ENCODE measurements around the gene HBQ1.

Gene HBQ1

DNA sequence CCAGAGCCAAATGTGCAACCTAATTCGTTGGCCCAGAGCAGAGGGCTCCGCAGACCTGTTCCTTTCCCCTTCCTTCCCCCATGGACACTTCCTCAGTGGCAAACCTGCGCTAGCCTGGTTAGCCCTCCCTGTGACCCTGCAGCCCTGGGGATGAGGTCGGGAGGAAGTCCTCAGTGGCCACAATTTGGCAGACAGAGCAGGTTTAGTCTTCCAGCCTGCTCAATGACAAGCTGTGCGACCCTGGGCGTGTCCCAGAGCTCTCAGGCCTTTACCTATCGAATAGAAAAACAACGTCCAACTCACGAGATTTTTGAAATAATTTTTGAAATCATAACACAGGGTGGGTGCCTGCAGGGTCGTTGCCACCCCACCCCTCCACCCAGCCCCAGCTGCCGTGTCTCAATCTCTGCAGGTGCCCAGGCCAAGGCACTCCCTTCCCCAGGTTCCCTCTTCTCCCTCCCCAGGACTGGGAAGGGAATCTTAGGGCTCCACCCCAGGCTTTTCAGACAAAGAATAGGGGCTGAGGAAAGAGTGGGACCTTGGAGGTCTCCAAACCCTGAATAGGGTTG, 13.1 kb upstream of the HBQ1 start:
- Histone ChIP-seq H3K36me3 (ENCODE audit: control insufficient read depth in 2 of 2, insufficient read depth in 1 of 2, low read length in 2 of 2) (no peaks in the 10 kb centered on the region), H3K9me3 (ENCODE audit: control insufficient read depth, insufficient read depth, low read depth, low read length) (no peaks in the 10 kb centered on the region), H3K4me1 (ENCODE audit: control insufficient read depth, insufficient read depth, low read length) (no peaks in the 10 kb centered on the region), H3K4me3 (ENCODE audit: low read depth, low read length) (no peak overlapping the region), H3K27ac (ENCODE audit: extremely low read depth, low read depth, low read length) (no peak overlapping the region)
- CTCF ChIA-PET, result no interaction called here
- POLR2A ChIA-PET, result no interaction called here
- TF ChIP-seq, protein P1, sequence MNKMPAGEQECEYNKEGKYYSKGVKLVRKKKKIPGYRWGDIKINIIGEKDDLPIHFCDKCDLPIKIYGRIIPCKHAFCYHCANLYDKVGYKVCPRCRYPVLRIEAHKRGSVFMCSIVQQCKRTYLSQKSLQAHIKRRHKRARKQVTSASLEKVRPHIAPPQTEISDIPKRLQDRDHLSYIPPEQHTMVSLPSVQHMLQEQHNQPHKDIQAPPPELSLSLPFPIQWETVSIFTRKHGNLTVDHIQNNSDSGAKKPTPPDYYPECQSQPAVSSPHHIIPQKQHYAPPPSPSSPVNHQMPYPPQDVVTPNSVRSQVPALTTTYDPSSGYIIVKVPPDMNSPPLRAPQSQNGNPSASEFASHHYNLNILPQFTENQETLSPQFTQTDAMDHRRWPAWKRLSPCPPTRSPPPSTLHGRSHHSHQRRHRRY (tag by site-specific recombination; IDR thresholded peaks at IDR 0.05), result no peak
- TF ChIP-seq, protein P2, sequence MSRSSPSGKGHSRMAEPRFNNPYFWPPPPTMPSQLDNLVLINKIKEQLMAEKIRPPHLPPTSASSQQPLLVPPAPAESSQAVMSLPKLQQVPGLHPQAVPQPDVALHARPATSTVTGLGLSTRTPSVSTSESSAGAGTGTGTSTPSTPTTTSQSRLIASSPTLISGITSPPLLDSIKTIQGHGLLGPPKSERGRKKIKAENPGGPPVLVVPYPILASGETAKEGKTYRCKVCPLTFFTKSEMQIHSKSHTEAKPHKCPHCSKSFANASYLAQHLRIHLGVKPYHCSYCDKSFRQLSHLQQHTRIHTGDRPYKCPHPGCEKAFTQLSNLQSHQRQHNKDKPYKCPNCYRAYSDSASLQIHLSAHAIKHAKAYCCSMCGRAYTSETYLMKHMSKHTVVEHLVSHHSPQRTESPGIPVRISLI (tag by site-specific recombination; IDR thresholded peaks at IDR 0.05), result no peak
- TF ChIP-seq ZFHX2 (tag by site-specific recombination; conservative IDR thresholded peaks at IDR 0.05) (no peak), MEIS1 (CRISPR knock-in tag; IDR thresholded peaks at IDR 0.05; ENCODE audit: borderline replicate concordance) (no peak), ZNF792 (tag by site-specific recombination; IDR thresholded peaks at IDR 0.05) (no peak), ZBTB21 (tag by site-specific recombination; IDR thresholded peaks at IDR 0.05) (no peak)
- TF ChIP-seq, protein P3, sequence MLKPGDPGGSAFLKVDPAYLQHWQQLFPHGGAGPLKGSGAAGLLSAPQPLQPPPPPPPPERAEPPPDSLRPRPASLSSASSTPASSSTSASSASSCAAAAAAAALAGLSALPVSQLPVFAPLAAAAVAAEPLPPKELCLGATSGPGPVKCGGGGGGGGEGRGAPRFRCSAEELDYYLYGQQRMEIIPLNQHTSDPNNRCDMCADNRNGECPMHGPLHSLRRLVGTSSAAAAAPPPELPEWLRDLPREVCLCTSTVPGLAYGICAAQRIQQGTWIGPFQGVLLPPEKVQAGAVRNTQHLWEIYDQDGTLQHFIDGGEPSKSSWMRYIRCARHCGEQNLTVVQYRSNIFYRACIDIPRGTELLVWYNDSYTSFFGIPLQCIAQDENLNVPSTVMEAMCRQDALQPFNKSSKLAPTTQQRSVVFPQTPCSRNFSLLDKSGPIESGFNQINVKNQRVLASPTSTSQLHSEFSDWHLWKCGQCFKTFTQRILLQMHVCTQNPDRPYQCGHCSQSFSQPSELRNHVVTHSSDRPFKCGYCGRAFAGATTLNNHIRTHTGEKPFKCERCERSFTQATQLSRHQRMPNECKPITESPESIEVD (tag by site-specific recombination; IDR thresholded peaks at IDR 0.05), result no peak
- TF ChIP-seq, protein P4, sequence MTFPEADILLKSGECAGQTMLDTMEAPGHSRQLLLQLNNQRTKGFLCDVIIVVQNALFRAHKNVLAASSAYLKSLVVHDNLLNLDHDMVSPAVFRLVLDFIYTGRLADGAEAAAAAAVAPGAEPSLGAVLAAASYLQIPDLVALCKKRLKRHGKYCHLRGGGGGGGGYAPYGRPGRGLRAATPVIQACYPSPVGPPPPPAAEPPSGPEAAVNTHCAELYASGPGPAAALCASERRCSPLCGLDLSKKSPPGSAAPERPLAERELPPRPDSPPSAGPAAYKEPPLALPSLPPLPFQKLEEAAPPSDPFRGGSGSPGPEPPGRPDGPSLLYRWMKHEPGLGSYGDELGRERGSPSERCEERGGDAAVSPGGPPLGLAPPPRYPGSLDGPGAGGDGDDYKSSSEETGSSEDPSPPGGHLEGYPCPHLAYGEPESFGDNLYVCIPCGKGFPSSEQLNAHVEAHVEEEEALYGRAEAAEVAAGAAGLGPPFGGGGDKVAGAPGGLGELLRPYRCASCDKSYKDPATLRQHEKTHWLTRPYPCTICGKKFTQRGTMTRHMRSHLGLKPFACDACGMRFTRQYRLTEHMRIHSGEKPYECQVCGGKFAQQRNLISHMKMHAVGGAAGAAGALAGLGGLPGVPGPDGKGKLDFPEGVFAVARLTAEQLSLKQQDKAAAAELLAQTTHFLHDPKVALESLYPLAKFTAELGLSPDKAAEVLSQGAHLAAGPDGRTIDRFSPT (tag by site-specific recombination; IDR thresholded peaks at IDR 0.05), result no peak
- TF ChIP-seq, protein P5, sequence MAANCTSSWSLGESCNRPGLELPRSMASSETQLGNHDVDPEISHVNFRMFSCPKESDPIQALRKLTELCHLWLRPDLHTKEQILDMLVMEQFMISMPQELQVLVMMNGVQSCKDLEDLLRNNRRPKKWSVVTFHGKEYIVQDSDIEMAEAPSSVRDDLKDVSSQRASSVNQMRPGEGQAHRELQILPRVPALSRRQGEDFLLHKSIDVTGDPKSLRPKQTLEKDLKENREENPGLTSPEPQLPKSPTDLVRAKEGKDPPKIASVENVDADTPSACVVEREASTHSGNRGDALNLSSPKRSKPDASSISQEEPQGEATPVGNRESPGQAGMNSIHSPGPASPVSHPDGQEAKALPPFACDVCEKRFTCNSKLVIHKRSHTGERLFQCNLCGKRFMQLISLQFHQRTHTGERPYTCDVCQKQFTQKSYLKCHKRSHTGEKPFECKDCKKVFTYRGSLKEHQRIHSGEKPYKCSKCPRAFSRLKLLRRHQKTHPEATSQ (tag by site-specific recombination; IDR thresholded peaks at IDR 0.05), result no peak

DNA sequence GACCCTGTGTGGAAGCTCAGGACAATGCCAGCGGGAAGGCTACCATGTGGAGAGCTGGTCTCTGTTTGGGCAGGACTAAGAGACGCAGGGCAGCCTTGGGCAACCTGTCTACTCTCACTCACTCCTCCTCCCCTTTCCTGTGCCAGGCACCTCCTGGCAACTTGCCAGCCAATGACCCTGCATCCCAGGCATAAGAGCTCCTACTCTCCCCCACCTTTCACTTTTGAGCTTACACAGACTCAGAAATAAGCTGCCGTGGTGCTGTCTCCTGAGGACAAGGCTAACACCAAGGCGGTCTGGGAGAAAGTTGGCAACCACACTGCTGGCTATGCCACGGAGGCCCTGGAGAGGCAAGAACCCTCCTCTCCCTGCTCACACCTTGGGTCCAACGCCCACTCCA, 11.8 kb upstream of the HBQ1 start:
- H3K9me3 ChIP-seq (ENCODE audit: control insufficient read depth, insufficient read depth, low read depth, low read length), result no peaks in the 10 kb centered on the region
- TF ChIP-seq ZNF544 (tag by site-specific recombination; IDR thresholded peaks at IDR 0.05), result no peak
- TF ChIP-seq ZNF423 (tag by site-specific recombination; IDR thresholded peaks at IDR 0.05), result no peak
- TF ChIP-seq ZNF626 (tag by site-specific recombination; IDR thresholded peaks at IDR 0.05), result no peak
- no peak for TF ChIP-seq ZNF510 (tag by site-specific recombination; IDR thresholded peaks at IDR 0.05; ENCODE audit: insufficient replicate concordance)
- no peak for TF ChIP-seq ZNF433 (tag by site-specific recombination; IDR thresholded peaks at IDR 0.05; ENCODE audit: low read depth)
- TF ChIP-seq SP2 (tag by site-specific recombination; IDR thresholded peaks at IDR 0.05), result no peak
- TF ChIP-seq SCRT2 (tag by site-specific recombination; IDR thresholded peaks at IDR 0.05), result no peak
- H3K4me3 ChIP-seq (ENCODE audit: low read depth, low read length), result no peak overlapping the region
- POLR2A ChIA-PET, result no interaction called here
- no peak overlapping the region for H3K27ac ChIP-seq (ENCODE audit: extremely low read depth, low read depth, low read length)
- CTCF ChIA-PET, result no interaction called here
- no peaks in the 10 kb centered on the region for H3K36me3 ChIP-seq (ENCODE audit: control insufficient read depth in 2 of 2, insufficient read depth in 1 of 2, low read length in 2 of 2)
- no peaks in the 10 kb centered on the region for H3K4me1 ChIP-seq (ENCODE audit: control insufficient read depth, insufficient read depth, low read length)
